ENCODE data around the gene KRT6B.

DNA sequence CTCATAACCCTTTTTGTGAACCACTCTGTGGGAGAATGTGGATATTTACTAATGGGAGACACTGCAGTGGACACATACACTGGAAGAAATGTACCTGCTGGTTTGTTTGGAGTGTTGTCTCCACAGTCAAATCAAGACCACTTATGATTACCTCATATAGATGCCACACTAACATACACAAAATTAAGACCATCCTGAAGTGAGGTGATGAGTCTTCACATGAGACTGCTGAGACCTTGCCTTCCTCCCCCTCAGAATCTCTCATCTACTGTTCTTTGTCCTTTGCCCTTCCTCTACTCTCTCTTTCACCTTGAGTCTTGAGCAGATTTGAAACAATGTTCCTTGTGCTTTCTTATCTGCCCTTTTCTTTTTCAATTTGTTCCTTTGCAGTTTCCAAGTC, 36.8 kb upstream of the KRT6B start:
- TF ChIP-seq, protein P1, sequence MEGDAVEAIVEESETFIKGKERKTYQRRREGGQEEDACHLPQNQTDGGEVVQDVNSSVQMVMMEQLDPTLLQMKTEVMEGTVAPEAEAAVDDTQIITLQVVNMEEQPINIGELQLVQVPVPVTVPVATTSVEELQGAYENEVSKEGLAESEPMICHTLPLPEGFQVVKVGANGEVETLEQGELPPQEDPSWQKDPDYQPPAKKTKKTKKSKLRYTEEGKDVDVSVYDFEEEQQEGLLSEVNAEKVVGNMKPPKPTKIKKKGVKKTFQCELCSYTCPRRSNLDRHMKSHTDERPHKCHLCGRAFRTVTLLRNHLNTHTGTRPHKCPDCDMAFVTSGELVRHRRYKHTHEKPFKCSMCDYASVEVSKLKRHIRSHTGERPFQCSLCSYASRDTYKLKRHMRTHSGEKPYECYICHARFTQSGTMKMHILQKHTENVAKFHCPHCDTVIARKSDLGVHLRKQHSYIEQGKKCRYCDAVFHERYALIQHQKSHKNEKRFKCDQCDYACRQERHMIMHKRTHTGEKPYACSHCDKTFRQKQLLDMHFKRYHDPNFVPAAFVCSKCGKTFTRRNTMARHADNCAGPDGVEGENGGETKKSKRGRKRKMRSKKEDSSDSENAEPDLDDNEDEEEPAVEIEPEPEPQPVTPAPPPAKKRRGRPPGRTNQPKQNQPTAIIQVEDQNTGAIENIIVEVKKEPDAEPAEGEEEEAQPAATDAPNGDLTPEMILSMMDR (IDR thresholded peaks at IDR 0.05): no peak
- TF ChIP-seq EP300 (IDR thresholded peaks at IDR 0.05) (no peak), POLR2A (IDR thresholded peaks at IDR 0.05) (no peak), POLR2AphosphoS5 (IDR thresholded peaks at IDR 0.05) (no peak)
